ENCODE data around the gene KLHL29.

KLHL29 gene

DNA sequence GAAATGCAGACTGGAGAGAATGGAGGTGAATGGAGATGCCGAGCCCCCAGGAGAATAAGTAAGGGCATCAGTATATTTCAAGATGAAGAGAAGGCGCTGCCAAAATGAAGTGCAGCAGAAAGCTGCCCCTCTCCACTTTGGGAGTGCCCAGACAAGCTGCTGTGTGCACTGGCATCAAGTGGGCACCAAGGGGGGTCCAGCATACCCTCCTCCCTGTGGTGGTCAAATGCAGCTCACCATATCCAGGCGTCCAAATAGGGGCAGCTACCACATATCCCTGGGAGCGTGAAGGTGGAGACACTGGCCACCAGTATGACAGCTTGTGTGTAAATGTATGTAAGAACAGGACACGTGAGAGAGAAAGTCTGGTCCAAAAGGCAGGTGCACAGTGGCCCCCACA lies 236.6 kb downstream of the KLHL29 start:
- no peak for DNase-seq

- no peak for DNase-seq
These were observed 237.5 kb downstream of the KLHL29 start for GRCh38 chr2:23622466-23622865.

DNA sequence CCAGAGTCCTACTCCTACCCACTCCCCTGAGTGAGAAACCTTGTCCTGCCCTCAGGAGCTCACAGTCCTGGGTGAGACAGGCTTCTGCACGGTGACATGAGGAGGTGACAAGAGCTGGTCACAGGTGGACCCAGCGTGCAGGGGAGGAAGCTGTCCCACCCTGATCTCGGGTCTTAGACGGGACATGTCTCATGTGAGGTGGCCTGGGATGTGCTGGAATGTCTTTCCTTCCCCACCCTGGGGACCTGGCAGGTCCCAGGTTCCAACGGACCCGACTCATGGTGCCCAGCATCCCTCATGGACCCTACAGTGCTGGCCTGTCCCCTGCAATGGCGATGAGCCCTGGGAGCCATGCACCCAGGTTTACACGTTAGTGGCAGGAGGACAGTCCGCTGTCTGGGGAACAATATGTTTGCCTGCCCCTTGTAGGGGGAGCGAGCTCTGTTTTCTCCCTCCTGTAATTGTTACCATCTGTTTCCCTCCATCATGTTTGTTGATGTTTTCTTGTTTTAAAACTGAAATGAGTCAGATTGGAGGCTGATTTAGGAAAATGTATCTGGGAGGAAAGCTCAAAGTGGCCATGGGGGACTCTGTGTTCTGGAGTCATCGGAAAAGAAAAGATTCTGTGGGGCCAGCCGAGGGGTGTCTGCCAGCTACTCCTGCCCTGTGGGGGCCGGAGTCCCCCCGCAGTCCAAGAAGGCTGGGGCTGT lies 238.1 kb downstream of the KLHL29 start:
- no peak for DNase-seq

GRCh38 chr2:23624378-23624777 lies 239.4 kb downstream of the KLHL29 start:
- peak; percentile 32 for DNase-seq

GRCh38 chr2:23624915-23625314 lies 239.9 kb downstream of the KLHL29 start:
- DNase-seq: no peak

- no peak for DNase-seq
These were observed 240.7 kb downstream of the KLHL29 start for GRCh38 chr2:23625726-23626125.

DNA sequence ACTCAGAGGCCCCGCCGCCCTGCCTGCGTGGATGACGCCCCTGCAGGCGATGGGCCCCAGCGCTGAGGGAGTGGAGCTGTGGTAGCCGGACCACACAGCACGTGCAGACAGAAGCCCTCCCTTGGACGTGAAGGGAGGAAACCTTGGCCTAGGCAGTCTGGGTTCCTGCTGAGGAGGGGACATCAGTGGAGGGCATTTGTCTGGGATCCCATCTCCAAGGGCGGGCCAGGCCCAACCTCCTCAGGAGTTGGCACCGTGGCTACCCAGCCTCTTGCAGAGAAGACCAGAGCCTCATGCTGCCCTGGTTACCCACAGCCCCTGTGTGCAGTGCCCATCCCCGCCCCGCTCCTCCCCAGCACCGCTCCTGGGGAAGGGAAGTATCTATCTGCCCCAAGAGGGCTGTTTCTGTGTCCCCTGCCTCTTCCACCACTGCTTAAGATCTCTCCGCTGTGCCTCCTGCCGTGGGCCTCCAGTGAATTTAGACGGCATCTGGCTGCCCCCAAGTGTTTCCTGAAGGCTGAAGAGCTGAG lies 241.8 kb downstream of the KLHL29 start:
- no peak for DNase-seq

DNA sequence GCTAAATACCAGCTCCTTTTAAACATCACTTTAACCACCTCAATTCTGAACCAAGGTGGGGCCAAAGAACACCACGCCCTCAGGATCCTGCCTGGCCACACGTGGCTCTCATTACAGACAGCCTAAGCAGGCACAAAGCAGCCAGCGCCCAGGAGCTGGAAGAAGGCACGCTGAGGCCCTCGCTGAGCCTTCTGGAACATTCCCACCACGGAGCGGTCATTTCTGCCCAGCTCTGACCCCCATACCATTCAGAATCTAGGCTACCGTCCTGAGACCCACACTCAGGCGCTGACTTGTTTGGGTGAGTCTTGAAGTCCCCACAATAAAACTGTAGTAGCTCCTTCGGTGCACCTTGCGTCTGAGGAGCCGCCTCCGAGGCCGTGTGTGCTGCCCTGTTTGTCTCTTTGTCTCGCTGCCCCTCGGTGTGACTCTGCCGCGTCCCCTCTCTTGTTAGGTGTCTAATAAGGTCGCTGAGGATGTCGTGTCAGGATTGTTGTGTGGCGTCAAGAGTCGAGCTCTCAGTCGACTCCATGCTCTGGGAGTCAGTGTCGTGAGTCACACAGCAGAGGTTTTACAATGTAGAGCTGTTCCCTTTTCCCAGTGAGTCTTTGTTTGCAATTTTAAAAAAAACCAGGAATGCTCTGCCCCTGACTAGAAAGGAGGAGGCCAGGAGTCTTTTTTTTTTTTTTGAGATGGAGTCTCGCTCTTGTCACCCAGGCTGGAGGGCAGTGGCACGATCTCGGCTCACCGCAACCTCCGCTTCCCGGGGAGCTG lies 242.4 kb downstream of the KLHL29 start:
- DNase-seq: no peak

DNA sequence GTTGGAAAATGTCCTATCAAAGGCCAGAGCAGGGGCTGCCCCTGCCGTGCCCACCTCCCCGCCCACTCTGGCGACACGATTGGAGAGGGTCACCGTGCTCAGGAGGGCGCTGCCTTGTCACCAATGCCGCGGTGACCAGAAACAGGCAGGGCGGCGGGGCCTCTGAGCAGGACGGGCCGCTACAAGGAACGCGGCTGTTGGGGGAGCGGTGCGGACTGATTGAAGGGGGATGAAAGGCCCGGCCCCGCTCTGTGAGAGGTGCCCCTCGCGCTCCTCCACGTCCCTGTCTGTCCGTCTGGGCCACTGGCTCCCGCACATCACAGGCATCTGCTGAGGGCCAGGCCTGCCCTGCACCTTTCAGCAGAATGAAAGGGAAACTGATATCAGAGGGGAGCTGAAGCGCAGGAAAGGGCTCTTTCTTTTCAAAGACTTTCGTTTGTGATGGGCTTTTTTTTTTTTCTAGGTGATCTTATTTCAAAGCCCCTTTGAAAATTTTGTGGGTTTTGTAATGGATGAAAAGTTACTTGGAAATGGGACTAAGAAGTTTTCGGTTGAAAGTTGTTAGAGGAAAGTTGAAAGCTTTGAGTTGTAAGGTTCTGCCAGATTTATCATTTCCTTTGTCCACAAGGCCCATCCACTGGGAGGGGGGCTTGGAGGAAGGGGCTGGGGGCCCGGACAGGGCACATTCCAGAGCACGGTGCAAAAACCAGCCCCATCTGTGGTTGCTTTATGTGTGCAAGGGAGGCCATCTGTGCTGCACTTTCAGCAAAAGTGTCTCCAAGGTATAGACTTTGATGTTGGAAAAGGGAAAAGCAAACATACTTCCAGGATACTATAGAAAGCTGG lies 244.2 kb downstream of the KLHL29 start:
- no peak for DNase-seq

DNA sequence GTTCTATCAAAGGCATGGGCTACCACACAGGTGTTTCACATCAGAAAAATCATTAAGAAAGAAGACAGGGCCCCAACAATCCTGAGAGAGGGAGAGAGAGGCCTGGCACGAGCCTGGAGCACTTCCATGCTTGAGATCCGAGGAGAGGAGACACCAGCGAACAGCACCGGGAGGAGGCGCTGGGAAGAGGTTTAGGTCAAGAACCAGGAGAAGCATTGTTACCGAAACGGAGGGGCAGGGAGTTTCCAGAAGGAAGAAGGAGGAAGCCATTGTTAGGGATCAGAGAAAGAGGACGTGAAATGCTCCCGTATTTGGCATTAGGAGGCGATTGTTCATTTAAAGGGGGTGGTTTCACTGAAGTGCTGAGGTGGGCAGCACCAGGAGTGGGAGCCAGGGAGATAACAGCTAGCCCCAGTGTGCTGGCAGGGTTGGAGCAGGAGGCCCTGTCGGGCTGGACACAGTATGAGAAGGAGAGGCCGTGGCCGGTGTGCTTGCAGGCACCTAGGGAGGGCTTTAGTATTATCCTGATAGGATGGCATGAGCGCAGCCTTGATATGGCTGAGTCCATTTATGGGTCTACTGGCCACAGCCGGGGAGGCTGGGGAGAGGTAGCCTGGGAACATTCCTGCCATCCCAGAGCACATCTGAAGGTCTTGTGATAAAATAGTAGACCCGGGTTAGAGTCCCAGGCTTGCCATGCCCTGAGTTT lies 244.9 kb downstream of the KLHL29 start:
- no peak for DNase-seq

GRCh38 chr2:23630961-23631360 lies 246.0 kb downstream of the KLHL29 start:
- no peak for DNase-seq

GRCh38 chr2:23631389-23631788 lies 246.4 kb downstream of the KLHL29 start:
- DNase-seq: no peak

DNA sequence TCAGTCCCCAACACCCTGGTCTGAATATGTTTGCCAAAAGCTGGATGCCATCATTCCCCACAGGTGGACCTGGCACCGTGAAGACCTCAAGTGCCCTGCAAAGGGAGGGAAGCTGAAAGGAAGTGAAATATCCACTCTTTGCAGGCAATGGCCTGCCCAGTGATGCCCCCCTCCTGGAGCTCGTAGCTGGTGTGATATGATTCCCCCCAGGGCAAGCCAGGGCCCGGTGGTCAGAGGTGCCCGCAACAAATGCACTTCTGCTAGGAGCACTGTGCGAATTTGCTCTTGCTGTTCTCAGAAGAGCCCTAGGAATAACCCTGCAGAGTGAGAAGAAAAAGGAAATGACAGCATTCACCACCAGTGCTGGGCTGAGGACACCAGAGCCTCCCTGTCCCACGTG lies 247.4 kb downstream of the KLHL29 start:
- DNase-seq: no peak

DNA sequence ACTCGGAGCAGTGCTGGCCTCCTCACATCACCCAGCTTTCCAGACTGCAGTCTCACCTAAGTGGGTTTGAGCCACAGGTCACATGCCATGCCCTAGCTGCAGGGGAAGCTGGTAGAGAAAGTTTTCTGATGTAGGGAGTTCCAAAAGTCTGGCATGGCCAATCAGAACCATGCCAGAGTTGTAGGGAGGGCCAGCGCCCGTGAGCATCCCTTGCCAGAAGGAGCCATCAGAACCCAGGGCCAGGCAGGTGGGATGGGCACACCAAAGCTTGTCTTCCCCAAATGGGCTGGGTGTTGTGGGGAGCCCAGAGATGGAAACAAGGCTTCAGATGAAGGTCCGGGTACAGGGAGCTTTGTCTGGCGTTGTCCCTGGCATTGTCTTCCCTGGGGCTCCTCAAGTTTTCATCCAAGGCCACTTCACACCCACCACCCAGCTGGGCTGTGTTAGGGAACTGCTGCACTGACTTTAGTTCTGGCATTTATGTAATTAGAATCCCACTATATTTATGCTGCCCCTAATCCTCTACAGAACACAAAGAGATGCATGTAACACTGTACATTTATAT lies 247.9 kb downstream of the KLHL29 start:
- DNase-seq: no peak

GRCh38 chr2:23633966-23634365 lies 249.0 kb downstream of the KLHL29 start:
- DNase-seq: no peak

GRCh38 chr2:23635442-23636340 lies 250.7 kb downstream of the KLHL29 start:
- no peak for DNase-seq

DNA sequence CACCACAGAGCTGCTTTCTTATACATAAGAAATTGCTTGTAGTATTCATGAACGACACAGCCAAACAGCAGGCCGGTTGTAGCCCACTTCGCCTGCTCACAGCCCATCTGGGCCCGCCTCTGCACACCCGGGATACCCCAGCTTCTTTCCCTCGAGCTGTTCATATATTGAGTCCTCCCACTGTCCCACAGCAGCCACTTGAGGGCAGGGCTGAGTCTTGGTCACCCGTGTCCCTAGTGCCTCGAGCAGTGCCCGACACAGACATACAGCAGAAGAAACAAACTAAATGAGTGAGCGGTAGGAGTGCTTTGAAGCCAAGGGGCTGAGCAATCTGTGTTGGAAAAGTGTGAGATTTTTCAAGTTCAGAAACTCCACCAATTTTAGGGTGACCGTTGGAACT lies 251.4 kb downstream of the KLHL29 start:
- DNase-seq: no peak

- DNase-seq: no peak
These were observed 252.2 kb downstream of the KLHL29 start for GRCh38 chr2:23637011-23637778.

- DNase-seq: no peak
These were observed 254.5 kb downstream of the KLHL29 start for GRCh38 chr2:23639406-23639982.

- no peak for DNase-seq
These were observed 255.7 kb downstream of the KLHL29 start for GRCh38 chr2:23640711-23641110.

Data from DMS53 (cell line).